Right lobe of liver (tissue), 4 donors: ENCODE measurements around the gene C17orf114.

Experiments used
- CTCF ChIP-seq, 4 donors: fragments of 200-600 bp in 3 of 4; fragments of 450-650 bp in 1 of 4; IDR thresholded peaks; one replicate each; pipeline versions ENCODE4 v1.5.1 to v1.8.0; 2016 to 2022; ENCODE audit warnings: antibody characterized with exemption in 4 of 4, mild to moderate bottlenecking in 2 of 4
- POLR2A ChIP-seq: fragments of 450-650 bp; IDR thresholded peaks from one replicate; pipeline ENCODE4 v1.6.1; 2017; ENCODE audit warnings: antibody characterized with exemption, mild to moderate bottlenecking
- donor health status: DM: no; HTN: no; CAD: no.
- donor health status: DM: no; HTN: no; CAD: no.
- donor health status: DM: no; HTN: yes; CAD: no.

- TF ChIP-seq CTCF (IDR thresholded peaks at IDR 0.05) (no peak), POLR2A (no peak)
These were observed 4.3 kb upstream of the C17orf114 start for GRCh38 chr17:4806456-4806776.
